ENCODE measurements around the gene POLD2. TPM values are rescaled to one million over a fixed set of nuclear protein-coding genes. Genes with fewer than 3 reads are reported as not detected.

The POLD2 gene
- total RNA-seq, 4 donors from 2014 or later: 50.8 to 69.0 (median 58.7) TPM

GRCh38 chr7:44077061-44077460, 46.3 kb downstream of the POLD2 start:
- intact Hi-C loops (cut with DNase I; ENCODE audit: low total_unique reads): no loop called here
- WGBS, 2 donors: 79 to 86% methylated on average over 9 of the region's 9 CpGs
- H3K4me3 ChIP-seq (ENCODE audit: low read depth, poor library complexity, severe bottlenecking): no peak overlapping the region
- DNase-seq (ENCODE audit: low spot score in 2 of 2): no peak
- no peak for TF ChIP-seq POLR2A (IDR thresholded peaks at IDR 0.05)
- no peak for TF ChIP-seq CTCF (IDR thresholded peaks at IDR 0.05)

DNA sequence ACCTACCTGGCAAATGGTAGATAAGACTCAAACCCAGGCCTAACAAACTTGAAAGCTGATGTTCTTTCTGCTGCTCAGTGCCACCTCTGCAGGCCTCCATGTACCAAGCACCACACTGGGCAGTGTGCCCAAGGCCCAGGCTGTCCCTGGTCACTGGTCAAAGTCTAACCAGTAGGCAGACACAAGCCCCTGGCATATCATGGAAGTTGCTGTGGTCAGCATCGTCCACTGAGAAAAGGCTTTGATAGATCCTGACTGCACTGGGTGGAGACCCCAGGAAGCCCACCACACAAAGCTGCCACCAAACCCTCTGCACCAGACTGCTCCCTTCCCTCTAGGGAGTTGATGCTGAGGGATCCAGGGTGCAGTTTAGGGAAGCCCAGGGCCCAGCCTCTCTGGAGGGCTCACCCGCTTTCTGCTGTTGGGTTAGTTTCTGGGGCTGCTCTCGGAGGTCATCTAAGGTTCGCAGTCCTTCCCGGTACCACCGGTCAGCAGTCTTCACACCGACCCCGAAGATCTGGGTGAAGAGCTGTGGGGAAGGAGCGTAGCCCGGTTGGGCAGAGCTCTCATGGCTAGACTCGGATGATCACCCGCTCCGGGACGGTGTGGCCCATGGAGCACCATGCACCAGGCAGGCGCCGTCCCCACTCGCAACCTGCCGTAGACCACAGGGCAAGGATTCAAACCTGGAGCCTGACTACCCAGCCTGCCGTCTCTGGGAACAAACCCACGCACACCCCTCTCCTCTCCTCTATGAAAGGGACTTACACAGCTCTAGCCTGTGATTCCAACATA, 47.0 kb downstream of the POLD2 start:
- intact Hi-C loops (cut with DNase I; ENCODE audit: low total_unique reads): no loop called here
- TF ChIP-seq POLR2A (IDR thresholded peaks at IDR 0.05): no peak
- no peak for TF ChIP-seq CTCF (IDR thresholded peaks at IDR 0.05)

DNA sequence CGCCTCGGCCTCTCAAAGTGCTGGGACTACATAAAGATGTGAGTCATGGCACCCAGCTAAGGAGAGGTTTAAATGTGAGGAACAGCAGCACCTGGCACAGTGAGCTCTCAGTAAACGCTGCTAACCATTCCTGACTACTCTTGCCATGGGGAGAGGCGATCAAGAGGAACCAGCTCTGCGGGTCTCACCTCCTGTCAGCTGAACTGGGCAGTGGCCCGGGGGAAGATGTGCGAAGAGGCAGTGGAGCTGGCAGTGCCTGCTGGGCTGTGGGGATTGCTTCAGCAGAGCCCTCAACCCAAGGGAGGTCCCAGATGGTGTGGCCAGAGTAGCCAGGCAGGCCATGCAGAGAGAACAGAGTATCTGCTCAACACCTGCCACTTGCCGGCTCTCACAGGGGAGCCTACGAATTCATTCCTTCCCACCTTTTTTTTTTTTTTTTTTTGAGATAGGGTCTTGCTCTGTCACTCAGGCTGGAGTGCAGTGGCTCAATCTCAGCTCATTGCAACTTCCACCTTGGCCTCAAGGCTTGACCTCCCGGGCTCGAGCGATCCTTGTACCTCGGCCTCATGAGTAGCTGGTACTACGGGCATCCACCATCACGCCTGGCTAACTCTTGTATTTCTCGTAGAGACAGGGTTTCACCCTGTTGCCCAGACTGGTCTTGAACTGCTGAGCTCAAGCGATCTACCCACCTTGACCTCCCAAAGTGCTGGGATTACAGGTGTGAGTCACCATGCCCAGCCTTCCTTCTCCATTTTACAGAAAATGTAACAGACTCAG, 47.9 kb downstream of the POLD2 start:
- DNase-seq (ENCODE audit: low spot score in 2 of 2): no peak
- TF ChIP-seq CTCF (IDR thresholded peaks at IDR 0.05): no peak
- no peak for TF ChIP-seq POLR2A (IDR thresholded peaks at IDR 0.05)
- WGBS, 2 donors: 79 to 81% methylated on average over 17 of the region's 17 CpGs
- intact Hi-C loops (cut with DNase I; ENCODE audit: low total_unique reads): no loop called here
- H3K4me3 ChIP-seq (ENCODE audit: low read depth, poor library complexity, severe bottlenecking): no peak overlapping the region

More for the DNA sequence above, 47.0 kb downstream of the POLD2 start:
- WGBS, 2 donors: 91% methylated on average over 18 to 20 of the region's 20 CpGs
- no peak for DNase-seq (ENCODE audit: low spot score in 2 of 2)
- H3K4me3 ChIP-seq (ENCODE audit: low read depth, poor library complexity, severe bottlenecking): no peak overlapping the region

GRCh38 chr7:44074349-44074695, 49.0 kb downstream of the POLD2 start:
- intact Hi-C loops (cut with DNase I; ENCODE audit: low total_unique reads): no loop called here
- H3K4me3 ChIP-seq (ENCODE audit: low read depth, poor library complexity, severe bottlenecking): no peak overlapping the region
- TF ChIP-seq POLR2A (IDR thresholded peaks at IDR 0.05) (no peak), CTCF (IDR thresholded peaks at IDR 0.05) (no peak)
- DNase-seq (ENCODE audit: low spot score in 2 of 2): no peak
- 82 to 91% methylated on average over 8 to 10 of the region's 13 CpGs for WGBS, 2 donors

DNA sequence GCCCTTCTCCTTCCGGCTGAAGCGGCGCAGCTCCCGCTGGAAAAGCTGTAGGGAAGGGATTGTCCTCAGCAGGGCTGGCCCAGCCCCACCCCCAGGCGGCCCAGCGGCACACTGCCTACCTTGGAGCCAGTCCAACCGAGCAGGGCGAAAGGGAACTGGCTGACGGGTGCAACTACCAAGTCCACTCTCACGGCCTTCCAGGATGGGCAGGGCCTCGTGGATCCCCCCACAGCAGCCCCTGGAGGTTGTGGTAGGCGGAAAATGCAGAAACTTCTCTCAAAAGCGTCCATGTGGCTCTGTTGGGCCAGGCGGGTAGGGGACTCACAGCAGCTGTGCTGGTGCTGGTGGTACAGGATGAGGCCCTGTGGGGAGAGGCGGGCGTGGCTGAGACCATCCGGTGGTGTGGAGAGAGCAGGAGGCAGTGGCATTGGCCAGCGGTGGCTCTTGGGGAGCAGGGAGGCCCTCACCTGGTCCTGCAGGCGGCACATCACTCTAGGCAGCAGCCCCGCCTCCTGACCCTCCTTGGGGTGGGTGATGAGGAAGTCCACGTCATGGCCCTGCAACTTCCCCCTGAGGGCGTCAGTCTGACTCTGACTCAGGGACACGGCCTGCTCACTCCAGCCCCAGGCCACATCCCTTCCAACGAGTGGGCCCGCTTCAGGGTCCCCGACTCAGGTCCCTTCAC, 49.5 kb downstream of the POLD2 start:
- 37 to 45% methylated on average over 8 to 14 of the region's 26 CpGs for WGBS, 2 donors
- intact Hi-C loops (cut with DNase I; ENCODE audit: low total_unique reads): no loop called here
- DNase-seq (ENCODE audit: low spot score in 2 of 2): peak; percentile 72 to 95
- TF ChIP-seq POLR2A (IDR thresholded peaks at IDR 0.05) (no peak), CTCF (IDR thresholded peaks at IDR 0.05) (no peak)
- H3K4me3 ChIP-seq (ENCODE audit: low read depth, poor library complexity, severe bottlenecking): no peak overlapping the region
